ENCODE measurements around the gene CPNE9.

DNA sequence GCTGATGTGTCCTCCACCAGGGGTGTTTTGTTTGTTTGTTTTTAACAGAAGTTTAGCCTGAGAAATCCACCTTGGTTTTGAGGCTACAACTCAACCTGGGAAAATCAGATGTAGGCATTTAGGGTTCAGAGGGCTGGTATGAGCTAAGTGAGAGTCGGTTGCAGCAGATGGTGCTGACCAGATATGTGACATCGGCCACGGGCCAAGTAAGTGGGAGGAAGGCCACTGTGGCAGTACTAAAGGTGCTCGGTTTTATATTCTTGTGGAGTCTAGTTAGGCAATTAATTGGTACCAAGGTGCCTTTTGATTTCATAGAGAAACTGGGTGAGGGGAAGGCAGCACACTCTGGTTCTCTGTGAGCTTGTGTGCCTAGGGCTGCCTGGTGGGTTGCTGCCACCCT is 43.8 kb upstream of the CPNE9 start:
- TF ChIP-seq NFE2L1 (CRISPR knock-in tag; IDR thresholded peaks at IDR 0.05; ENCODE audit: borderline replicate concordance) (no peak), ZNF577 (CRISPR knock-in tag; IDR thresholded peaks at IDR 0.05; ENCODE audit: borderline replicate concordance, low read depth) (no peak), JUND (CRISPR knock-in tag; IDR thresholded peaks at IDR 0.05) (no peak), EZH2 (conservative IDR thresholded peaks at IDR 0.05; ENCODE audit: low read depth, low read length) (no peak), RARG (CRISPR knock-in tag; IDR thresholded peaks at IDR 0.05; ENCODE audit: low read depth) (no peak), SIN3A (IDR thresholded peaks at IDR 0.05; ENCODE audit: borderline replicate concordance, low read depth, low read length) (no peak), KLF11 (CRISPR knock-in tag; IDR thresholded peaks at IDR 0.05) (no peak), BRCA1 (CRISPR knock-in tag; IDR thresholded peaks at IDR 0.05) (no peak), ATF1 (CRISPR knock-in tag; IDR thresholded peaks at IDR 0.05) (no peak), NPAS2 (CRISPR knock-in tag; IDR thresholded peaks at IDR 0.05; ENCODE audit: borderline replicate concordance) (no peak)
- TF ChIP-seq, protein P1, sequence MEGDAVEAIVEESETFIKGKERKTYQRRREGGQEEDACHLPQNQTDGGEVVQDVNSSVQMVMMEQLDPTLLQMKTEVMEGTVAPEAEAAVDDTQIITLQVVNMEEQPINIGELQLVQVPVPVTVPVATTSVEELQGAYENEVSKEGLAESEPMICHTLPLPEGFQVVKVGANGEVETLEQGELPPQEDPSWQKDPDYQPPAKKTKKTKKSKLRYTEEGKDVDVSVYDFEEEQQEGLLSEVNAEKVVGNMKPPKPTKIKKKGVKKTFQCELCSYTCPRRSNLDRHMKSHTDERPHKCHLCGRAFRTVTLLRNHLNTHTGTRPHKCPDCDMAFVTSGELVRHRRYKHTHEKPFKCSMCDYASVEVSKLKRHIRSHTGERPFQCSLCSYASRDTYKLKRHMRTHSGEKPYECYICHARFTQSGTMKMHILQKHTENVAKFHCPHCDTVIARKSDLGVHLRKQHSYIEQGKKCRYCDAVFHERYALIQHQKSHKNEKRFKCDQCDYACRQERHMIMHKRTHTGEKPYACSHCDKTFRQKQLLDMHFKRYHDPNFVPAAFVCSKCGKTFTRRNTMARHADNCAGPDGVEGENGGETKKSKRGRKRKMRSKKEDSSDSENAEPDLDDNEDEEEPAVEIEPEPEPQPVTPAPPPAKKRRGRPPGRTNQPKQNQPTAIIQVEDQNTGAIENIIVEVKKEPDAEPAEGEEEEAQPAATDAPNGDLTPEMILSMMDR (CRISPR knock-in tag; IDR thresholded peaks at IDR 0.05), result no peak
- TF ChIP-seq, protein P2, sequence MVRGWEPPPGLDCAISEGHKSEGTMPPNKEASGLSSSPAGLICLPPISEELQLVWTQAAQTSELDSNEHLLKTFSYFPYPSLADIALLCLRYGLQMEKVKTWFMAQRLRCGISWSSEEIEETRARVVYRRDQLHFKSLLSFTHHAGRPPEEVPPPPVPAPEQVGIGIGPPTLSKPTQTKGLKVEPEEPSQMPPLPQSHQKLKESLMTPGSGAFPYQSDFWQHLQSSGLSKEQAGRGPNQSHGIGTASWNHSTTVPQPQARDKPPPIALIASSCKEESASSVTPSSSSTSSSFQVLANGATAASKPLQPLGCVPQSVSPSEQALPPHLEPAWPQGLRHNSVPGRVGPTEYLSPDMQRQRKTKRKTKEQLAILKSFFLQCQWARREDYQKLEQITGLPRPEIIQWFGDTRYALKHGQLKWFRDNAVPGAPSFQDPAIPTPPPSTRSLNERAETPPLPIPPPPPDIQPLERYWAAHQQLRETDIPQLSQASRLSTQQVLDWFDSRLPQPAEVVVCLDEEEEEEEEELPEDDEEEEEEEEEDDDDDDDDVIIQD (CRISPR knock-in tag; IDR thresholded peaks at IDR 0.05; ENCODE audit: low read depth), result no peak
- TF ChIP-seq, protein P3, sequence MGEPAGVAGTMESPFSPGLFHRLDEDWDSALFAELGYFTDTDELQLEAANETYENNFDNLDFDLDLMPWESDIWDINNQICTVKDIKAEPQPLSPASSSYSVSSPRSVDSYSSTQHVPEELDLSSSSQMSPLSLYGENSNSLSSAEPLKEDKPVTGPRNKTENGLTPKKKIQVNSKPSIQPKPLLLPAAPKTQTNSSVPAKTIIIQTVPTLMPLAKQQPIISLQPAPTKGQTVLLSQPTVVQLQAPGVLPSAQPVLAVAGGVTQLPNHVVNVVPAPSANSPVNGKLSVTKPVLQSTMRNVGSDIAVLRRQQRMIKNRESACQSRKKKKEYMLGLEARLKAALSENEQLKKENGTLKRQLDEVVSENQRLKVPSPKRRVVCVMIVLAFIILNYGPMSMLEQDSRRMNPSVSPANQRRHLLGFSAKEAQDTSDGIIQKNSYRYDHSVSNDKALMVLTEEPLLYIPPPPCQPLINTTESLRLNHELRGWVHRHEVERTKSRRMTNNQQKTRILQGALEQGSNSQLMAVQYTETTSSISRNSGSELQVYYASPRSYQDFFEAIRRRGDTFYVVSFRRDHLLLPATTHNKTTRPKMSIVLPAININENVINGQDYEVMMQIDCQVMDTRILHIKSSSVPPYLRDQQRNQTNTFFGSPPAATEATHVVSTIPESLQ (CRISPR knock-in tag; conservative IDR thresholded peaks at IDR 0.05), result no peak

All from HepG2 (cell line).